Heart right ventricle (tissue), 16 donors: ENCODE measurements around the gene SRSF2. TPM values are rescaled to one million over a fixed set of nuclear protein-coding genes. Genes with fewer than 3 reads are reported as not detected.

ENCODE experiments used
- ATAC-seq, 8 donors: fragments of 200-7000 bp; cut with Tn5 transposase; one replicate each; pipeline ENCODE4 v1.9.1; 2020; ENCODE audit warnings: mild to moderate bottlenecking in 8 of 8, moderate library complexity in 8 of 8, moderate number of reproducible peaks in 1 of 8
- DNase-seq, 2 donors: peaks; one replicate each; pipeline ENCODE4 v3.0.0-alpha.2; 2020
- H3K27ac ChIP-seq, 10 donors: fragments of 200-600 bp; sonication (generic) in 2 of 10; one replicate each; pipeline versions ENCODE4 v1.5.0 to v1.8.0; 2020 to 2022; ENCODE audit warnings: mild to moderate bottlenecking in 3 of 10
- H3K27me3 ChIP-seq, 7 donors: fragments of 200-600 bp; one replicate each; pipeline ENCODE4 v1.8.0; 2021 to 2022; ENCODE audit warnings: mild to moderate bottlenecking in 2 of 7
- H3K36me3 ChIP-seq, 9 donors: fragments of 200-600 bp; sonication (generic) in 1 of 9; one replicate each; pipeline versions ENCODE4 v1.5.0 to v1.8.0; 2020 to 2022; ENCODE audit warnings: mild to moderate bottlenecking in 2 of 9
- H3K4me1 ChIP-seq, 9 donors: fragments of 200-600 bp; sonication (generic) in 1 of 9; one replicate each; pipeline versions ENCODE4 v1.5.0 to v1.8.0; 2020 to 2022; ENCODE audit warnings: mild to moderate bottlenecking in 4 of 9
- H3K4me3 ChIP-seq, 10 donors: fragments of 200-600 bp; sonication (generic) in 2 of 10; one replicate each; pipeline versions ENCODE4 v1.5.0 to v1.8.0; 2020 to 2022; ENCODE audit warnings: mild to moderate bottlenecking in 7 of 10, moderate library complexity in 2 of 10
- H3K9me3 ChIP-seq, 11 donors: fragments of 200-600 bp in 10 of 11; sonication (generic) in 2 of 11; one replicate each; pipeline versions ENCODE4 v1.5.0 to v1.8.0; 2013 to 2022; ENCODE audit warnings: mild to moderate bottlenecking in 2 of 11, control low read depth in 1 of 11, moderate library complexity in 1 of 11
- WGBS, 2 donors: extraction: QIAGEN DNeasy Blood & Tissue Kit; methylation state at CpG; one replicate each; pipeline ENCODE4 v1.1.7; 2013; ENCODE audit warnings: inconsistent platforms in 1 of 2; 5-methylcytosine and 5-hydroxymethylcytosine counted together
- intact Hi-C, 10 donors: fragments of 100-400 bp; cut with DNase I; formaldehyde crosslinking; loops; one replicate each; pipeline versions ENCODE4 v1.11.1 to v1.14.2; 2022
- polyA plus RNA-seq, 2 donors: library from polyadenylated mRNA; stranded (reverse); fragments of 200-250 nt; gene quantifications; one replicate each; pipeline ENCODE4 v1.2.3, GENCODE V29; 2013
- total RNA-seq, 10 donors: library from RNA; stranded (reverse); fragmentation: NEBNext Ultra II Directional in 3 of 10; extraction: Animal tissue kit (Norgen Biotek cat#: 25700) in 3 of 10; gene quantifications; one replicate each; pipeline versions ENCODE4 v1.2.1 to v1.2.4, GENCODE V29; 2021 to 2023
- TF ChIP-seq, protein P1 (sequence below), 9 donors: fragments of 200-600 bp; sonication (generic) in 2 of 9; IDR thresholded peaks; one replicate each; pipeline versions ENCODE4 v1.5.0 to v1.8.0; 2021 to 2022; ENCODE audit warnings: antibody characterized with exemption in 9 of 9, mild to moderate bottlenecking in 5 of 9, moderate library complexity in 1 of 9
- donor health status: Arrhythmogenic right ventricular cardiomyopathy.
- donor health status: ischemic (EF 13 %, LVEDD 7.1; RV severe dilation, severe dysfunction).
- donor health status: healthy with polysubstance abuse.
- donor health status: DM: no; HTN: yes; CAD: no.
- donor health status: DM: no; HTN: no; CAD: no.
- donor health status: ischemic (EF 25% LVEDD 6.9; RV normal size, moderate dysfunction).
- donor health status: ischemic (EF 25% LVEDD 5.7; RV mildly dilated, moderate dysfunction).
- donor health status: healthy.
- donor health status: DM: yes; HTN: yes; CAD: no.
- donor health status: Ischemic cardiomyopathy.
- donor health status: ischemic (EF 35%, LVEDD 5.7; RV mildly dilated, moderate dysfunction).
- donor health status: nonischemic (EF 11% LVEDD 7.7; RV severe dilation, severe dysfunction).
- donor health status: DM: yes; HTN: yes; CAD: no.
- donor health status: PGD.
- donor health status: ischemic (EF 29% LVEDD 5.4; RV normal size, mild dysfunction).
- donor health status: nonischemic (EF 23%, LVEDD 6.1; RV moderate dilation, normal function).

The SRSF2 gene
- total and polyA plus RNA-seq, 12 donors, result 58.8 to 109 (median 79.8) TPM

DNA sequence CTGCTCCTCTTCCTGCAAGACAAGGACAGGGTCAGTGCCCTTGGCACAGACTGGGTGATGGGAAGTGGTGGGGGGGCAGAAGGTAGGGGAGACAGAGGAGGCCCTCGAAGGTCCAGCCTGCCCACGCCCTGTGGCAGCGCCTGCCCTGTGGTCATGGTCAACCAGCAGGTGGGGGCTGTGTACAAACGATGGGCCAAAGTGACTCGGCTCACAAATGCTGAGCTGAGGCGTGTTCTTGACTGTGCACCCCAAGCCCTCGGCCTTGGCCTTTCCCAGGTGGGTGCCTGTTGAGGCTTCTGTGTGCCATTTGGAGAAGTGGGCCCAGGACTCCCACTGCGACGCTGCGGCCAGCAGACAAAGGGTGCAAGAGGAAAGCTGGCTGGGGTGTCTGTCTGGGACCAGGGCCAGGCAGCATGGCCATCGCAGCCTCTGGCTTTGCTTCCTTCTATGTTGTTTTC is 48.9 kb downstream of the SRSF2 start:
- Histone ChIP-seq H3K27me3 (no peaks in the 10 kb centered on the region), H3K9me3 (no peaks in the 10 kb centered on the region), H3K4me1 (peaks cover 49 to 100% (median 96%) of the 10 kb centered on the region in 9 donors), H3K27ac (peak overlapping the region; percentile 87 to 99 (median 94)), H3K36me3 (peaks cover 0 to 37% (median 9%) of the 10 kb centered on the region in 9 donors), H3K4me3 (peak overlapping the region in 3 of 10 donors; percentile 4 to 16 (median 13))
- 24 to 32% methylated on average over 11 of the region's 11 CpGs for WGBS, 2 donors
- DNase-seq, result peak in 1 of 2 donors; percentile 64
- intact Hi-C loops, result loop anchor here in 1 of 10 donors (2.0 kb wide), 1 partner anchor 21 kb away; no protein-coding TSS in a partner anchor
- ATAC-seq, result peak; percentile 5 to 35 (median 24)
- TF ChIP-seq, protein P1, sequence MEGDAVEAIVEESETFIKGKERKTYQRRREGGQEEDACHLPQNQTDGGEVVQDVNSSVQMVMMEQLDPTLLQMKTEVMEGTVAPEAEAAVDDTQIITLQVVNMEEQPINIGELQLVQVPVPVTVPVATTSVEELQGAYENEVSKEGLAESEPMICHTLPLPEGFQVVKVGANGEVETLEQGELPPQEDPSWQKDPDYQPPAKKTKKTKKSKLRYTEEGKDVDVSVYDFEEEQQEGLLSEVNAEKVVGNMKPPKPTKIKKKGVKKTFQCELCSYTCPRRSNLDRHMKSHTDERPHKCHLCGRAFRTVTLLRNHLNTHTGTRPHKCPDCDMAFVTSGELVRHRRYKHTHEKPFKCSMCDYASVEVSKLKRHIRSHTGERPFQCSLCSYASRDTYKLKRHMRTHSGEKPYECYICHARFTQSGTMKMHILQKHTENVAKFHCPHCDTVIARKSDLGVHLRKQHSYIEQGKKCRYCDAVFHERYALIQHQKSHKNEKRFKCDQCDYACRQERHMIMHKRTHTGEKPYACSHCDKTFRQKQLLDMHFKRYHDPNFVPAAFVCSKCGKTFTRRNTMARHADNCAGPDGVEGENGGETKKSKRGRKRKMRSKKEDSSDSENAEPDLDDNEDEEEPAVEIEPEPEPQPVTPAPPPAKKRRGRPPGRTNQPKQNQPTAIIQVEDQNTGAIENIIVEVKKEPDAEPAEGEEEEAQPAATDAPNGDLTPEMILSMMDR (IDR thresholded peaks at IDR 0.05), result peak in 3 of 9 donors; percentile 18 to 29 (median 23)

GRCh38 chr17:76687298-76688164 is 49.6 kb downstream of the SRSF2 start:
- H3K27ac ChIP-seq, result peak overlapping the region; percentile 87 to 99 (median 94)
- WGBS, 2 donors, result 43 to 46% methylated on average over 26 of the region's 26 CpGs
- H3K27me3 ChIP-seq, result no peaks in the 10 kb centered on the region
- ATAC-seq, result peak; percentile 34 to 53 (median 48)
- peak; percentile 62 to 69 for DNase-seq
- intact Hi-C loops, result loop anchor here in 2 of 10 donors (2.0 kb wide), 2 partner anchors 21 to 23 kb away; partner anchors contain the start of gene MXRA7 (in 1 of the 2)
- H3K4me1 ChIP-seq, result peaks cover 56 to 100% (median 97%) of the 10 kb centered on the region in 9 donors
- no peaks in the 10 kb centered on the region for H3K9me3 ChIP-seq
- peaks cover 0 to 43% (median 9%) of the 10 kb centered on the region in 9 donors for H3K36me3 ChIP-seq
- peak overlapping the region in 1 of 10 donors; percentile 13 for H3K4me3 ChIP-seq
- TF ChIP-seq, protein P1 (IDR thresholded peaks at IDR 0.05), result no peak

DNA sequence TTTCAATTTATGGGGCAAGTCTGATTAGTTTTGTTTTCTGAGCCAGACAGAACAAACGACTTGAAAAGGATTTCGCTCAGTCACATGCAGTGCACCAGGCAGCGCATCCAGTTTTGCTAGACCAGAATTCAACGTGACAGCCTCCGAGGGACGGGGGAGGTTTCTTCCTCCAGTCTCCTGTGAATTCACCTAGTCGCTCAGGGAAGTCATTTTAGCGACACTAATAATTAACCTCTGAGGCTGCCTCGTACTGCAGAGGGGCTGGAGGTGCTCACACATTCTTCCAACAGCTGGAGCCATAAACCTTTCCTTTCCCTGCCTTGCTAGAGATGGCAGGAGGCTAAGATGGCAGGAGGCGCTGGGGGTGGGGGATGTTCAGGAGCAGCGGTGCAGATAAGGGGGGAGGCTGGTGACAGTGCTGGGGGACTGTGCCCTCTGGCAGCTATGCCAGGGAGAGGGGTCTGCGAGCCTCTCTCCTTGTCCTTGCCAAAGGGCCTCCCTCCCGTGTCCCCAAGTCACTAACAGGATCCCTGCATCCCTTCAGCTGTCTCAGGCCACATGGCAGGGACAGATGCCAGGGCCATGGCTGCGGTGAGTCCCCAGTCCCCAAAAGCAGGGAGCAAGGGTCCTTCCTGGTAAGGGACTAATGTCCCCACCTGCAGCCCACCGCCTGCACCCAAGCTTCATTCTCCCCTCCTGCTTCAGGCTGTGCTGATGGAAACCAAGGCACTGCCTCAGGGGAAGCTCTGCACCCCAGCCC is 50.4 kb downstream of the SRSF2 start:
- peaks cover 0 to 50% (median 9%) of the 10 kb centered on the region in 9 donors for H3K36me3 ChIP-seq
- intact Hi-C loops, result loop anchor here in 1 of 10 donors (2.0 kb wide), 1 partner anchor 24 kb away; the partner anchor contains the start of gene MXRA7
- TF ChIP-seq, protein P1 (IDR thresholded peaks at IDR 0.05), result no peak
- ATAC-seq (no peak), DNase-seq (no peak)
- H3K27me3 ChIP-seq, result no peaks in the 10 kb centered on the region
- WGBS, 2 donors, result 61 to 65% methylated on average over 15 of the region's 15 CpGs
- no peaks in the 10 kb centered on the region for H3K9me3 ChIP-seq
- H3K27ac ChIP-seq, result peak overlapping the region; percentile 87 to 99 (median 94)
- H3K4me1 ChIP-seq, result peaks cover 61 to 100% (median 97%) of the 10 kb centered on the region in 9 donors
- no peak overlapping the region for H3K4me3 ChIP-seq

DNA sequence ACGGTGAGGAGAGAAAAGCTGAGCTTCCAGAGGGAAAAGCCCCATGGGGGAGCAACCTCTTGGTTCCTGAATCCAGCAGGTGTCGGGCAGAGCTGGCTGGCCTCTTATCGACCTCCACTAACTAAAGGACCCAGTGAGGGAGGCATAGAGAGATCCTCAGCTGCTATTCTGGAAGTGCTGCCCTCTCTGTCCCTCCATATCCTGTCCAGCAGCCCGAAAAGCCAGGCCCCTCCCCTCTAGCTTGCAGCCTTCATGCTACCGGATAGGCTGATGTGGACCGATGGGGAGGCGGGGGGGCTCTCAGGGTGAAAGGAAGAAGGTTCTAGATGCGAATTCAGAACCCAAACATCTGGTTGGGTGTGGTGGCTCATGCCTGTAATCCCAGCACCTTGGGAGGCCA is 51.3 kb downstream of the SRSF2 start:
- Histone ChIP-seq H3K4me3 (no peak overlapping the region), H3K4me1 (peaks cover 63 to 100% (median 92%) of the 10 kb centered on the region in 9 donors), H3K36me3 (peaks cover 0 to 57% (median 9%) of the 10 kb centered on the region in 9 donors), H3K27ac (peak overlapping the region in 9 of 10 donors; percentile 1 to 99 (median 95)), H3K9me3 (no peaks in the 10 kb centered on the region), H3K27me3 (no peaks in the 10 kb centered on the region)
- TF ChIP-seq, protein P1 (IDR thresholded peaks at IDR 0.05), result no peak
- intact Hi-C loops, result loop anchor here in 1 of 10 donors (2.0 kb wide), 1 partner anchor 25 kb away; the partner anchor contains the start of gene MXRA7
- ATAC-seq, result peak in 1 of 8 donors; percentile 13
- 31 to 49% methylated on average over 8 of the region's 8 CpGs for WGBS, 2 donors
- peak in 1 of 2 donors; percentile 53 for DNase-seq
